GM19324 (cell line): ENCODE data around the gene CTSH.

Source experiments
- ATAC-seq: cut with Tn5 transposase; IDR thresholded peaks from one replicate; pipeline ENCODE4 v1.9.1; 2021; ENCODE audit warnings: mild to moderate bottlenecking, moderate library complexity; ENCODE audit not compliant: unreplicated experiment, low FRiP score

CTSH gene

GRCh38 chr15:78944669-78945407 is at the start of gene CTSH:
Gene CTSH, minus strand, starts transcription at chr15:78945046. Its CDS starts 65 bp downstream, at chr15:78944981.
- peak; percentile 69 for ATAC-seq

GRCh38 chr15:78993931-78994530 is 49.2 kb upstream of the CTSH start:
- ATAC-seq = no peak

GRCh38 chr15:78993257-78993930 is 48.5 kb upstream of the CTSH start:
- ATAC-seq = no peak

- ATAC-seq = no peak
These were observed 47.8 kb upstream of the CTSH start for GRCh38 chr15:78992416-78993256.

- no peak for ATAC-seq
These were observed 47.0 kb upstream of the CTSH start for GRCh38 chr15:78991879-78992278.

GRCh38 chr15:78991476-78991875 is 46.6 kb upstream of the CTSH start:
- ATAC-seq = no peak

GRCh38 chr15:78990278-78990677 is 45.4 kb upstream of the CTSH start:
- no peak for ATAC-seq

GRCh38 chr15:78989701-78990240 is 44.9 kb upstream of the CTSH start:
- ATAC-seq = no peak

- peak; percentile 48 for ATAC-seq
These were observed 43.6 kb upstream of the CTSH start for GRCh38 chr15:78988361-78988911.

- ATAC-seq = no peak
These were observed 42.9 kb upstream of the CTSH start for GRCh38 chr15:78987556-78988360.

- ATAC-seq = no peak
These were observed 41.1 kb upstream of the CTSH start for GRCh38 chr15:78985859-78986475.

- no peak for ATAC-seq
These were observed 39.2 kb upstream of the CTSH start for GRCh38 chr15:78984041-78984440.

GRCh38 chr15:78983146-78983918 is 38.5 kb upstream of the CTSH start:
- no peak for ATAC-seq

- ATAC-seq = no peak
These were observed 37.9 kb upstream of the CTSH start for GRCh38 chr15:78982736-78983135.

GRCh38 chr15:78981532-78982313 is 36.9 kb upstream of the CTSH start:
- ATAC-seq = no peak

GRCh38 chr15:78979456-78980320 is 34.8 kb upstream of the CTSH start:
- ATAC-seq = no peak
